PC-9 (cell line): ENCODE results near the gene SEC16B.

Source experiments
- CTCF ChIP-seq: fragments of 200-600 bp; sonication (generic); conservative IDR thresholded peaks from 2 replicates; pipeline ENCODE4 v1.6.1; 2017; ENCODE audit warnings: mixed run types, antibody characterized with exemption, mild to moderate bottlenecking, moderate library complexity
- EZH2 ChIP-seq: fragments of 200-600 bp; sonication (generic); IDR thresholded peaks from 2 replicates; pipeline ENCODE4 v1.8.0; 2017; ENCODE audit warnings: antibody characterized with exemption, low read depth

- TF ChIP-seq CTCF (no peak), EZH2 (no peak)
Measured at GRCh38 chr1:178011465-178011828, 41.6 kb upstream of the SEC16B start.
